ENCODE measurements around the gene ECI1. TPM values are rescaled to one million over a fixed set of nuclear protein-coding genes. Genes with fewer than 3 reads are reported as not detected.

Gene ECI1
- total RNA-seq, 1 experiment from 2014 or later = 140 TPM

DNA sequence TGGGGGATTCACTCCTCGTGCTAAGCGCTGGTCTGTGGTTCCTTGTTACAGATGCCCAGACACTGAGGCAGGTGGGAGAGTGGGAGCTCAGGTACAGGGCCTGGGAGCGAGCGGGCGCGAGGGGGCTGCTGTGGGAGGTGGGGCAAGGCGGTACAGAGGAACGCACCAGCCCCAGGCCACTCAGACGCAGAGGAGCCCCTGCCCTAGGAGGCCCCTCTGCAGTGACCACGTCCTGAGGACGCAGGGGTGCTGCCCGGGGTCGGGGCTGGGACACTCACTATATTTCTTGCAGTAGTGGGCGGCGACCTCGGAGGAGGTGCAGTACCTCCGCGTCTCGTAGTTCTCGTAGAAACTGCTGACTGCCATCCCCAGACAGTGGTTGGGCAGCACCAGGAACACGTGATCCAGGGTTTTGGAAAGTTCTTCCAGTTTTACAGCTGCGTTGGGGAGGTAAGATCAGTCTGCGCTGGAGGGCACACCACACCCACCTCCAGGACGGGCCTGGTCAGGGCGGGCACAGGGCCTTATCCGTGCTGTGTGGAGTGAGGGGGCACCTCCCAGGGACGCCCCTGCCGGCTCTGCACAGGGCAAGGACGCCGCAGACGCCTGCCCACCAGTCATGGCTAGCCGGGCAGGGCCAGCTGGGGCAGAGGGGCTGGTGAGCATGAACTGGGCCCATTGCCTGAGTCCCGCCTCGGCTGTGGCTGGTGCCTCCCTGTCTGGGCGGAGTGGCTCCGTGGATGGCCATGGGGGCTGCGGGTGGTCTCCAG, 32.8 kb upstream of the ECI1 start:
- Histone ChIP-seq H3K9me3 (ENCODE audit: control insufficient read depth in 1 of 2, insufficient read depth in 1 of 2, low read depth in 1 of 2, low read length in 2 of 2) (no peaks in the 10 kb centered on the region), H3K4me3 (replicated peaks in 1 of 2; ENCODE audit: low read depth in 1 of 2, low read length in 2 of 2) (no peak overlapping the region), H3K27me3 (ENCODE audit: insufficient read depth, low read length) (no peaks in the 10 kb centered on the region), H3K9me2 (ENCODE audit: insufficient read depth) (no peaks in the 10 kb centered on the region), H2AFZ (ENCODE audit: low read depth, low read length, poor library complexity, severe bottlenecking) (no peak overlapping the region), H3K9ac (ENCODE audit: low read length) (no peak overlapping the region), H3K79me2 (ENCODE audit: insufficient read depth, low read length) (no peaks in the 10 kb centered on the region), H3K27ac (ENCODE audit: low read depth, low read length) (no peak overlapping the region; the same call in 1 of the 2 replicates), H4K20me1 (ENCODE audit: insufficient read depth) (no peaks in the 10 kb centered on the region), H3K4me2 (ENCODE audit: low read length) (no peak overlapping the region), H3K4me1 (ENCODE audit: control insufficient read depth in 1 of 2, insufficient read depth in 2 of 2, low read length in 2 of 2) (no peaks in the 10 kb centered on the region), H3K36me3 (ENCODE audit: control insufficient read depth in 1 of 2, insufficient read depth in 2 of 2, low read length in 2 of 2) (no peaks in the 10 kb centered on the region)
- intact Hi-C loops (cut with micrococcal nuclease) = no loop called here
- ChIA-PET POLR2A (interaction anchor here (0.7 kb wide), 1 partner anchor 9 kb away, joined by 5 read pairs; no protein-coding TSS in a partner anchor), RAD21 (ENCODE audit: low non-redundant PET in 1 of 2, low total read pairs in 2 of 2, uncharacterized antibody in 2 of 2, unreplicated experiment in 2 of 2) (no interaction called here), CTCF (no interaction called here)
- no peak for ATAC-seq
- no TSS peak for BruUV-seq (replicated peaks)
- no peak for DNase-seq (ENCODE audit: low read depth, low spot score)
- TF ChIP-seq SP1 (IDR thresholded peaks at IDR 0.05; ENCODE audit: low read depth) (no peak), POLR2A (IDR thresholded peaks at IDR 0.05; ENCODE audit: borderline replicate concordance, extremely low read depth, insufficient read depth, insufficient read length) (no peak), SRF (IDR thresholded peaks at IDR 0.05; ENCODE audit: low read depth) (no peak), EZH2phosphoT487 (IDR thresholded peaks at IDR 0.05; ENCODE audit: borderline replicate concordance) (no peak), CEBPB (IDR thresholded peaks at IDR 0.05; ENCODE audit: low read depth) (no peak), EGR1 (IDR thresholded peaks at IDR 0.05; ENCODE audit: low read depth) (no peak)
- TF ChIP-seq, protein P1, sequence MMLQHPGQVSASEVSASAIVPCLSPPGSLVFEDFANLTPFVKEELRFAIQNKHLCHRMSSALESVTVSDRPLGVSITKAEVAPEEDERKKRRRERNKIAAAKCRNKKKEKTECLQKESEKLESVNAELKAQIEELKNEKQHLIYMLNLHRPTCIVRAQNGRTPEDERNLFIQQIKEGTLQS (IDR thresholded peaks at IDR 0.05) = no peak

DNA sequence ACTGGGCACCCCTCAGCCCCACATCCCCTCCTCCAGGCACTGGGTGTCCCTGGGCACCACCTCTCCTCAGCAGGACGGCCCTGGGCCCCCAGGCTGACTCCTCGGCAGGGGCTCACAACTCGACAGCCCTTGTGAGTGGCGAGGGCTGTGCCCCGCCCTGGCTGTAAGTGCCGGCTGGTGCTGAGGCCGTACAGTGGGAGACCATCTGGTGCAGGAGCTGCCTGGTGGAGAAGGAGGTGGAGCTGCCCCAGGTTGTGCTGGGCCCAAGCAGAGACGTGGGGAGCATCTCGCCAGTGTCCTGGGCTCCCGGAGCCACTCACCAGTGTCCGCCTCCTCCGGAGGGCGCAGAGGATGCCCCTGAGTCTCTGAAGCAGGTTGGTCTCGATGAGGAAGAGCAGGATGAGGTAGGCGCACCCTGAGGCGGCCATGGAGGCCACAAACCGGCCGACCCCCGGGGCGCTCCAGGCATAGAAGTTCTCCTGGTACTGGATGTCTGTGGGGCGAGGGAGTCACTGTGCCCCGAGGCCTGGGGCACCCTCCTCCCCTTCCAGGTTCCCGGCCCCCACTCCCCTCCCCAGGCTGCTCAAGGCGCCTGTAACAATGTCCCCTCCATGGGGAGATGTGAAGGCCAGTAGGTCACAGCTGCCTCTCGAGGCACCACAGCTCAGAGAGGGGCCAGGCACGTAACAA, 31.6 kb upstream of the ECI1 start:
- no peak for DNase-seq (ENCODE audit: low read depth, low spot score)
- Histone ChIP-seq H3K4me1 (ENCODE audit: control insufficient read depth in 1 of 2, insufficient read depth in 2 of 2, low read length in 2 of 2) (no peaks in the 10 kb centered on the region), H3K27me3 (ENCODE audit: insufficient read depth, low read length) (no peaks in the 10 kb centered on the region), H3K9ac (ENCODE audit: low read length) (no peak overlapping the region), H3K4me3 (replicated peaks in 1 of 2; ENCODE audit: low read depth in 1 of 2, low read length in 2 of 2) (no peak overlapping the region), H3K4me2 (ENCODE audit: low read length) (no peak overlapping the region), H3K9me2 (ENCODE audit: insufficient read depth) (no peaks in the 10 kb centered on the region), H3K9me3 (ENCODE audit: control insufficient read depth in 1 of 2, insufficient read depth in 1 of 2, low read depth in 1 of 2, low read length in 2 of 2) (no peaks in the 10 kb centered on the region), H4K20me1 (ENCODE audit: insufficient read depth) (no peaks in the 10 kb centered on the region), H3K27ac (ENCODE audit: low read depth, low read length) (no peak overlapping the region), H3K79me2 (ENCODE audit: insufficient read depth, low read length) (no peaks in the 10 kb centered on the region), H2AFZ (ENCODE audit: low read depth, low read length, poor library complexity, severe bottlenecking) (no peak overlapping the region), H3K36me3 (ENCODE audit: control insufficient read depth in 1 of 2, insufficient read depth in 2 of 2, low read length in 2 of 2) (no peaks in the 10 kb centered on the region)
- no TSS peak for BruUV-seq (replicated peaks)
- intact Hi-C loops (cut with micrococcal nuclease) = no loop called here
- CTCF ChIA-PET = no interaction called here
- TF ChIP-seq SIN3A (IDR thresholded peaks at IDR 0.05; ENCODE audit: low read depth) = no peak
- TF ChIP-seq SP1 (IDR thresholded peaks at IDR 0.05; ENCODE audit: low read depth) = no peak
- no peak for ATAC-seq
- RAD21 ChIA-PET (ENCODE audit: low non-redundant PET in 1 of 2, low total read pairs in 2 of 2, uncharacterized antibody in 2 of 2, unreplicated experiment in 2 of 2) = no interaction called here
- POLR2A ChIA-PET = no interaction called here

Data from HCT116 (cell line).